Stimulated activated CD4-positive, alpha-beta T cell treated with anti-CD3 and anti-CD28 coated beads, Interleukin-15, amount 100 ng/mL, for 48 hours (primary cell): ENCODE data around the gene SEZ6L2.
"Not testable (repeated sequence)": the region's sequence is repeated elsewhere in the genome, so short reads cannot be mapped to it uniquely, and the experiment has no call there.

Experiments
- DNase-seq, 2 donors: peaks; one replicate each; pipeline ENCODE4 v3.0.0-alpha.2; 2020; ENCODE audit warnings: low read depth in 2 of 2

The SEZ6L2 gene

GRCh38 chr16:29891525-29892457 is 7.6 kb downstream of the SEZ6L2 start:
- no peak for DNase-seq

GRCh38 chr16:29889372-29889771 is 10.0 kb downstream of the SEZ6L2 start:
- not testable (repeated sequence) for DNase-seq

GRCh38 chr16:29883987-29884386 is 15.4 kb downstream of the SEZ6L2 start:
- no peak for DNase-seq

- no peak for DNase-seq
These were observed 18.3 kb downstream of the SEZ6L2 start for GRCh38 chr16:29881050-29881449.

GRCh38 chr16:29878172-29878571 is 21.2 kb downstream of the SEZ6L2 start:
- no peak for DNase-seq

- peak; percentile 59 to 63 for DNase-seq
These were observed 21.9 kb downstream of the SEZ6L2 start for GRCh38 chr16:29877266-29877961.

- DNase-seq, result peak in 1 of 2 donors; percentile 28
These were observed 22.6 kb downstream of the SEZ6L2 start for GRCh38 chr16:29876594-29877249.

GRCh38 chr16:29876217-29876593 is 23.1 kb downstream of the SEZ6L2 start:
- no peak for DNase-seq

- no peak for DNase-seq
These were observed 24.1 kb downstream of the SEZ6L2 start for GRCh38 chr16:29875206-29875605.

GRCh38 chr16:29873319-29873718 is 26.0 kb downstream of the SEZ6L2 start:
- no peak for DNase-seq

GRCh38 chr16:29871822-29872546 is 27.4 kb downstream of the SEZ6L2 start:
- no peak for DNase-seq

- DNase-seq, result not testable (repeated sequence)
These were observed 30.3 kb downstream of the SEZ6L2 start for GRCh38 chr16:29869067-29869466.

- DNase-seq, result no peak
These were observed 30.8 kb downstream of the SEZ6L2 start for GRCh38 chr16:29868396-29869009.

GRCh38 chr16:29864205-29864604 is 35.1 kb downstream of the SEZ6L2 start:
- no peak for DNase-seq

GRCh38 chr16:29863669-29863984 is 35.7 kb downstream of the SEZ6L2 start:
- no peak for DNase-seq

- peak; percentile 91 to 92 for DNase-seq
These were observed 36.3 kb downstream of the SEZ6L2 start, which contains the start of gene CDIPT for GRCh38 chr16:29862884-29863668. CDIPT (minus strand) TSS chr16:29863226; CDS start chr16:29862857, 369 bp downstream.

- no peak for DNase-seq
These were observed 36.9 kb downstream of the SEZ6L2 start for GRCh38 chr16:29862383-29862883.

GRCh38 chr16:29860218-29860617 is 39.1 kb downstream of the SEZ6L2 start:
- no peak for DNase-seq

- no peak for DNase-seq
These were observed 40.4 kb downstream of the SEZ6L2 start for GRCh38 chr16:29858974-29859373.

GRCh38 chr16:29858149-29858849 is 41.1 kb downstream of the SEZ6L2 start:
- DNase-seq, result no peak
